NCI-H510A treated with DMSO at 0.1 percent for 48 hours (cell line): ENCODE results near the gene GPNMB.

Experiments used
- DNase-seq: peaks from one replicate; lab custom pipeline; 2025; lab: John Stamatoyannopoulos, UW

Gene GPNMB

DNA sequence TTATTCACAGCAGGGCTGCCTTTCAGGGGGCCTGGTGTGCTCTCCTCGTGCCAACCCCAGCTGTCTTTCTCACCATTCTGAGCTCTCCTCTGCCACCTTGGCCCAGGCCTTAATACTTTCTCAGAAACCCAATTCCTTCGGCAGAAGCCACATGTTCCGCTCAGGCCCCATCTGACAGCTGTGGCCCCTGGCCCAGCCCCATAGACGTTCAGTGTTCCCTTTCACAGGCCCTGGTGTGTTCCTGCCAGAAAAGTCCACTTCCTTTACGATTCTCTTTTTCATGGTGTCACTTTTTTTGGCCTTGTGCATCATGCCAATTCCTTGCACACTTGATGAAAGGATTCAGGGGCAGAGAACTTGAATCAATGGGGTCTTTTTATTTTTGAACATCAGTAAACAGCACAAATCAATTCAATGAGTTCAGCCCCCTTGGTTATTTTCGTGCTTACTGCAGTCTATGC is 15.9 kb upstream of the GPNMB start:
- no peak for DNase-seq

DNA sequence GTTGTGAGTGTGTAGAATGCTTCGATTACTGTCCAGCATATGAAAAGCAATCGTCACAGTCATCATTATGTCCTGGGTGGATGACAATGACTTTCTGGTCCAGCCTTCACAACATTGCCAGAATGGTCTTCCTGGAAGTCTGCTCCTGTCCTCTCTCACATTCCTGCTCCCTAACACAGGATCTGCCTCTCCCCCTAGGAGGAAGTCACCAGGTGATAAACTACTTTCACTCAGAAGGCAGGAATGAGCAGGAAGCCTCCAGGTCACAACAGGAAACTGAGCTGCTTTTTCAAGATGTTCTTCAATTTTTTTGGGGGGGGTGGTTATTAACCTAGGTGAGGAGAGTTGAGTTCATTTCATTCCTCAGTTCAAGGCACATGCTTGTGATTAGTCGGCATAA is 13.6 kb upstream of the GPNMB start:
- DNase-seq = no peak

DNA sequence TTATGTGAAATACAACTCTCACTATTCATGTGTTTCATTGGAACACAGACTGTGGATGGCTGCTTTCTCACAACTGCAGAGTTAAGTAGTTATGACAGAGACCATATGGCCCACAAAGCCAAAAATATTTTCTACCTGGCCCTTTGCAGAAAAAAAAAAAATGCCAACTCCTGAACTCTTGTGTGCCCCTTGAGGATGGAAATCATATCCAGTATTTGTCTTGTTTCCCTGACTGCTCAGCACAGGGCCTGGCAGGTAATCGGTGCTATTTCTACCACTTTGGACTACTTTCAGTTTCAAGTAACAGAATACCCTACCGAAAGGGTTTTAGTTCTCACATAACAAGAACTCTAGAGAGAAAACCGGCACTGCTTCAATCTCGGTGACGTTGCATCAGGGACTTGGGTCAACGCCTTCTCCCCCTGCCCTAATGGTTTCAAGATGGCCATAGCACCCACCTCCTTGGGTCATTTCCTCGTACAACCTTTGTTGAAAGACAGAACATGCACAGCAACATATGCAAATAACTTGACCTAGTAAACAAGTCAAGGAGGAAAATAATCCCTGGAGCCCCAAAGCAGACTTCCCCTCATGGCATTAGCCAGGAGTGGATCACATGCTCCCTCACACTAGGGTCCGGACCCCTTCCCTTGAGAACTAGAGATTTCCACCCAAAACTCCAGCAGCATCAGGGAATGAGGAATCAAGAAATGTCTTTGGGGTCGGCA is 11.8 kb upstream of the GPNMB start:
- no peak for DNase-seq

DNA sequence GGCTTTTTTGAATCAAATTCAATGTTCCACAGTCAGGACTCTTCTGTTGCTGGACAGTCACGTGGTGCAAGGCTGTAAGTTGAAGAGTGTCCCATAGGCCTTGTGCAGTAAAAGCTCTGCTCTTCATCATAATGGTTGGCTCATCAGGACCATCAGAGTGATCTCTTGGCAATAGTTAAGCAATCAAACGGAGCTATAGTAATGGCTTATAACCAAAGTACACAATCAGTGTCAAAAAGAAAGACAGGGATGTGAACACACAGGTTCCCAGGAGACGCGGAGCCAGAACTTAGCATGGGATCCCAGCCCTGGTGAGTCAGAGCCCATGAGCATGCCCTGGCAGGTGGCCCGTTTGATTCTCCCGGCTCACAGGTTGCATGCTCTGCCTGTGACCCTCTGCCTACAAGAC is 10.8 kb upstream of the GPNMB start:
- no peak for DNase-seq

DNA sequence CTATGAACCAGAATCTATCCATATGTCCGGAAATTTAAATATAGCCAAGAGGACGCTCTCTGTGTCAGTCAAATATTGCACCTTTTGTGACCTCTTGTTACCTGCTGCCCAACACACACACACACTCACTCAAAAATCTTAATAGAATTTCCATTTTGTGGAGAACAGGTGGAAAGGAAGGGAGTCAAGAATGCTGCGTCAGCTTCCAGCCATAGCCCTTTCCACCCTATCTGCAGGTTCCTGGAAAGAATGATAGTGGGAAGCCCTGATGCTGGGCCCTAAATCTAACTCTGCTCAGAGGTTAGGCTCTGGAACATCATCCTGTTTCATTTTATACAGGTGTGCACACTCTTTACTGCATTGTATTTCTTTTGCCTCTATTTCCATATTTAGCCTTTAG is 9.6 kb upstream of the GPNMB start:
- no peak for DNase-seq

DNA sequence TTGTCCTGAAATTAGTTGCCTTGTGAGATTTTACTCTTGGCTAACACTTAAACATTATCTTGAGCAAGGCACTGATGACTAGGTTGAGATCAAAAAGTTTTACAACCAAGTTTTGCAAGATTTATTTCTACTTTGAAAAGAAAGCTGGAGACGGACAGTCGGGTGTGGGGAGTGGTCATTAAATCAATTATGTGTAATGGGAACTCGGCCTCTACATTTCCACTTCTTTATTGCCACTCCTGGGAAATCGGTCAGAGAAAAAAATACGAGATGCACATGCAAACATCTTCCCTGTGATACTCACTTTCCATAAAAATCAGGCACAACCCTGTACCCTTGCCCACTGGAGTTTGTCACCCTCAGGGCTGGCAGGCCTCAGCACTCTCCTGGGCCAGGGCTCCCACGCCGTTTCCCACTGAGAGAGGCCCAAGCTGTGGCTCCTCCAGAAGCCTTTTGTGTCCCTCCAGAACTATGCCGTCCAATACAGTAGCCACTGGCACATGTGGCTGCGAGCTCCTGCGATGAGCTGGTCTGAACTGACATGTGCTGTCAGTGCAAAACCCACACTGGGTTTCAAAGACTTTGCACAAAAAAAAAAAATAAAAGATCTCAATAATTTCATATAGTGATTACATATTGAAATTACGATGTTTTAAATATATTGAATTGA is 7.5 kb upstream of the GPNMB start:
- no peak for DNase-seq

DNA sequence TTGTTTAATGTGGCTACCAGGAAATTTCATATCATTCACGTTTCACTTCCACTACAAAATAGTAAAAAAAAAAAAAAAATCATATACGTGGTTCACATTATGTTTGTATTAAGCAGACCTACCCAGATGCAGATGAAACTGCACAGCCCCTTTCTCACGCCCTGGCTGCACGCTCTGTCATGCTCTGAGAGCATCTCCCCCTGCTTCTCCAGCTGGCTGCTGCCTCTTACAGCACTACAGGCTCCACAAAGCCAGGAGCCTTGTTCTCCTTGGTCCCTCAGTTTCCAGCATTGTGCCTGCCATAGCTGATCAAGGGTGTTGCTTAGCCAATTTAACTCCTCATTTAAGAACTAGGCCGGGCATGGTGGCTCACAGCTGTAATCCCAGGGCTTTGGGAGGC is 6.9 kb upstream of the GPNMB start:
- DNase-seq = no peak

DNA sequence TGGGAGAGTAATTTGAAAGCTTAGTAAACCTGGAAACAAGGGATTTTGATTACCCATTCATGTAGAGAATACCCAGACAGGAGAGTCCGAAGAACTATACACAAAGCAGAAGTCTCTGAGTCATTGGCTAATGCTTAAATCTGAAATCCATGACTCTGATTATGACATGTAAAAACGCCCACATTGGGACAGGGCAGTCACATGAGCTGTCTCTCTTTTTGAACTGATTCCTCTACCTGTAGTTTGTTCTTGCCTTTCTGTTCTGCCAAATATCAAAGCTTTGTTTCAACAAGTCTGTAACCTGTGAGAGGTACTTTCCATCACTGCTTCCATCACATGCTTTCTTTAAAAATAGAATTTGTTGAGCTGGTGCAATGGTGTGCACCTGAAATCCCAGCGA is 4.3 kb upstream of the GPNMB start:
- no peak for DNase-seq

DNA sequence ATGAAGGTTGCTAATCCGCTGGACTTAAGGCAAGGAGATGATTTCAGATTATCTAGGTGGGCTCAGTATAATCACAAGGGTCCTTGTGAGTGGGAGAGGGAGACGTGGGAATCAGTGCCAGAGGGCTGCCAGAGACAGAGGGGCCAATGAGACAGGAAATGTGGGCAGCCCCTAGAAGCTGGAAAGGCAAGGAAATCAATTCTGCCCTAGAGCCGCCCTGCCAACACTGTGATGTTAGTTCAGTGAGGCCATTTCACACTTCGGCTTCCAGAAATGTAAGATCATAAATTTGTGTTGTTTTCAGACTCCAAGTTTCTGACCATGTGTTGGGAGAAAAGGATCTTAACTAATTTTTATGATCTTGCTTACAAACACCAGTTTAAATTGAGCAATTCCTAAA is 3.6 kb upstream of the GPNMB start:
- no peak for DNase-seq

DNA sequence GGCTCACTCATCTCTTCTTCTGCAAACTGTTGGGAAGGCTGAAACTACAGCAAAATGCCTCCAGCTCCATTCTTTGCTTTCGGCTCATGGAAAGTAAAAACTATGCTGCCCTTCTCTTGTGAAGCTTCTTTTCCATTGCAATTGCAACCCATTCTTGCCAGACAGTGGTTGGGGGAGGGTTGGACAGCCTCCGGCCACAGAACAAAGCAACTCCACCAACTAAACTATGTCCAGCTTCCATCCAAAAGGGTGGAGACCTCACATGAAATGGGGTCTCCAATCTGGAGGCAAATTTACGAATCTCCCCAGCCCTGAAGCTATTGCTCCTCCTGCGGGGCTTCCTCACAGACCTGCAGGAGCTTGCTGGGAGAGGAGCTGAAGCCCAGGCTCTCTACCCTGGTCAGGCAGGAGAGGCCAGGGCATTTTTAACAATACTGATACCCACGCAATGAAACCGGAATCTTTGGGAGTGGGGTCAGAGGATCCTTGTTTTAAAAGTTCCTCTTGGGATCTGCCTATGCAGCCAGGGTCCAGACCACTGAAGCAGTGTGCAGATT is 549 bp downstream of the GPNMB start:
- DNase-seq = no peak

DNA sequence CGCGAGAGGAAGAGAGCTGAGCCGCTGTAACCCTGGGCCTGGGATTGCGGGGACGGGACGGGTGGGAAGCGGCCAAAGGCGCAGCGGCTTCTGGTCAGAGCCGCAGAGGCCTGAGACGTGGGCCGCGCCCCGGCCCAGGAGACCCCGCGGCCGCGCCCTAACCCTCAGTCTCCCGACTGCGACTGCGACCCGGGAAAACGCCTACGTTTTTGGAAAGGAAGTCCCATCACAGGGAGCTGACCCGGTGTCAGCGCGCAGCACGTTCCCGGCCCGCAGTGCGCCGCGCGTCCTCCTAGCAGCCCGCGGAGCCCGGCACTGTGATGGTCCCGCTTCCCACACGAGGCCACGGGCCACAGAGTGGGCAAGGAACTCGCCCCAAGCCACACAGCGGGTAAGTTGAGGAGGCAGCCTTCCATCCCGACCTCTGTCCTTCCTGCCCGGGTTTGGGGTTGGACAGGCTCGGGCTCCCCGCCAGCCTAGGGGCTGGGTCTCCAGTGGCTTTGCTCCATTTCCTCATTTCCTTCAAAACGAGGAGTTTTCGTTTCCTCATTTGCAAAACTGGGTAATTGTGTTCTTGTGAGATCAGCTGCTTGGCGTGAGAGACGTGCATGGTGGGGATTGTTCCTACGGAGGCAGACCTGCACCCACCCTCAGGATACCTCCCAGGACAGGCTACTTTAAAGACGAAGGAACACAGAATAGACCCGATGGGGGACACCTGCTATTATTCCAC is 1.2 kb downstream of the GPNMB start:
- DNase-seq = no peak

DNA sequence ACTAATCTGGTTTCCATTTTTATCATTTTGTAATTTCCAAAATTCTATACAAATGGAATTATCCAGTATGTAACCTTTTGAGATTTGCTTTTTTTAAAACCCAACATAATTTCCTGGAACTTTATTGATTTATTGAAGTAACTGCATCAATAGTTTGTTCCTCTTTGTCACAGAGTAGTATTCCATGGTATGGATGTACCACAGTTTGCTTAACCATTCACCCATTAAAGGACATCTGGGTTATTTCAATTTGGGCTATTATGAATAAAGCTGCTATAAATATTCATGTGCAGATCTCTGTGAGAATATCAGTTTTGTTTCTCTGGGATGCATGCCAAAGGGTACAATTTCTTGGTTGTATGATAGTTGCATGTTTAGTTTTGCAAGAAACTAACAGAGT is 2.9 kb downstream of the GPNMB start:
- no peak for DNase-seq

DNA sequence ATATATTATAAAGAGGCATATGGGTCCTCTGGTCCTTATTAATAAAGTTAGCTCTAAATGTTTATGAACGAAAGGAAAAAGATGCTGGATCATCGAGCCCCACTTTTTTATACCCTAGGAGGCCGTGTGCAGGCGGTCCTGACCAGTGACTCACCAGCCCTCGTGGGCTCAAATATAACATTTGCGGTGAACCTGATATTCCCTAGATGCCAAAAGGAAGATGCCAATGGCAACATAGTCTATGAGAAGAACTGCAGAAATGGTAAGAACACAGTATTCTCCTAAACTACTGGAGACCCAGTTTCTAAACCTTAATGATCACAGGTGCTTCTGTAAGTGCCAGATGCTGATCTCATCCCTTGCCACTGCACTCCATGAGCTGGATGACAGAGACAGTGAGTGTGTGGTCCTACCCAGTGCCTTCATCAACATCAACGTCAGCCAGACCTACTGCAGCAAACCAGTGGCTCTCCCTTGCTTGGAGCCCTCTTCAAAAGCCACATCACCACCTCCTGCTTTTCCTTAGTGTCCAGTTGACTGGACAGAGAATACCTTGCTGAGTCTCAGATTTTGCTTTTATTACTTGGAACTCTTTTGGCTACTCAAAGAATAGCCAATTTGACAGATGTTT is 7.6 kb downstream of the GPNMB start:
- no peak for DNase-seq

DNA sequence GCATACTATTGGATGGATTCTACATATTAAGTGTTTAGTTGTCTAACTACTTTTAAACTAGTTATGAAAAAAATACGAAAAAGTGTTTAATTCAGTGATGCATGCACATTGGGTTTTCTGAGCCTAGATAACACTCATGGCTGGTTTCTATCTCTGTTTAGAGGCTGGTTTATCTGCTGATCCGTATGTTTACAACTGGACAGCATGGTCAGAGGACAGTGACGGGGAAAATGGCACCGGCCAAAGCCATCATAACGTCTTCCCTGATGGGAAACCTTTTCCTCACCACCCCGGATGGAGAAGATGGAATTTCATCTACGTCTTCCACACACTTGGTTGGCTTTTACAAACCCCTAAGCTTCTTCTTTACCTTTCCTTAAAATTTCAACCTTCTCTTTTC is 10.2 kb downstream of the GPNMB start:
- DNase-seq = no peak

DNA sequence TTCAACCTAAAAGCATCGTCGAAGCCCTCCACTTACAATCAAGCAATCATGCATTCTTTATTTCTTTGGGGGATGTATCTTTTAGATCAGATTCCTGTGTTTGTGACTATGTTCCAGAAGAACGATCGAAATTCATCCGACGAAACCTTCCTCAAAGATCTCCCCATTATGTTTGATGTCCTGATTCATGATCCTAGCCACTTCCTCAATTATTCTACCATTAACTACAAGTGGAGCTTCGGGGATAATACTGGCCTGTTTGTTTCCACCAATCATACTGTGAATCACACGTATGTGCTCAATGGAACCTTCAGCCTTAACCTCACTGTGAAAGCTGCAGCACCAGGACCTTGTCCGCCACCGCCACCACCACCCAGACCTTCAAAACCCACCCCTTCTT is 13.8 kb downstream of the GPNMB start:
- DNase-seq = no peak

DNA sequence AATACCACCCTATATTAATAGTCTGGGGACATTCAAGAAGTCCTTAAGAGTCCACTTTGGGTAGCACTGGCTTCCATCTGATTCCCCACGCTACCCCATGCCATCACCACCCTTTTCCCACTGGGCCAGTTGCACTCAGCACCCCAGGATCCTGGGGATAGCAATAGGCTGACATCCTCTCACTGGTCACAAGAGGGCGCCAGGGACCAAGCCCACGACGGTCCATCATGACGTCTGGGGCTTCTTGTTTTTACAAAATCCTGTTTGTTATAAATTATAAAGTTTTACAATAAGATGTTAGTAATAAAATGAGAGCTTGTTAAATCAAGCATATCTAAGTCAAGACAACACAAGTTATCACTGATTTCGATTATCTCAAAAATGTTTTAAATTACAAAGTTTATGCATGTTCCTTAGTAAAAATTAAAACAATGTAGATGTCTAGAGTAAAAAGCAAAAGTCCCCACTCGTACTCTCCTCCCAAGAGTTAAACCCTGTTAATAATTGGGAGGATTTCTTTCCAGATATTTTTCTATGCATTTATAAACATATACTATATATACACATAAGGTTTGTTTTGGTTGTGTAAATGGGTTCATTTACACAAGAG is 15.4 kb downstream of the GPNMB start:
- peak; percentile 36 for DNase-seq

DNA sequence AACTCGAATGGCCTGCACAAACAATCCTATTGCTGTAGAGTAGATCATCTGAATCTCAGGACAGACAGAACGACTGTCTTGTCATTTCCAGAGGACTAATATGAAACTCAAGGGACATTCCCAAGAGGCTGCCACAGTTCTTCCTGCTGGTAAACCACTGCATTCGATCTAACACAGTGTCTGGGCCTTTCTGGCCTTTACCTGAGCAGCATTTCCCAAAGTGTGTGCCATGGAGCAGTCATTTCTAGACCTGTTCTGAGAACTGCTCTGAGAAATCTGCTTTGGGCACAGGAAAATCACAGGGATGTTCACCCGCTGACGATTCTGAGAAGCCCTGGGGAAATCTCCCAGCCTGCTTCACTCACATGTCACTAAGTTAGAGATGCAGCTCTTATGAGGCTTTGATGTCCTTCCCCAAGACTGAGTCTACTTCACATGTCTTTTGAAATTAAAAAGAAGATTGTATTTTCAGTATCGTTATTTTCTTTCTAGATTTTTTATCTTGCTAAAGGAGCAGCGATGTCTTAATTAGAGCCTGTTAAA is 18.4 kb downstream of the GPNMB start:
- DNase-seq = no peak

DNA sequence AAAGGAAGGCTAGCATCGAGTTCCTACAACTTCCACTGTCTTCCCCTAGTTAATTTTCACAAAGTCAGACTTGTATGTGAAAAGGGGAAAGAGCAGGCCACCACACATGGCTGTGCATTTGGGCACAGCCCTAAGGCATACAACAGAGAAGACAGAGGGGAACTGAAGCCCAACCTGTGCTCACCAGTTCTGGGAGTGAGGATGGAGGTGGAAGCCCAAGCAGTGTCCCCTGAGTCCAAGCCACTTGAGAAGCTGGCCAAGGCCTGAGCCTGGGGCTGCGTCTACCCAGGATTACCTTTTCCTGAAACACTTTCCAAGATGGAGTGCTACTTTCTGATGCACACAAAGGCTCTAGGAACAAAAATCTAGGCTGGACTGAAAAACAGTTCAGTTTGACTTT is 20.3 kb downstream of the GPNMB start:
- no peak for DNase-seq

DNA sequence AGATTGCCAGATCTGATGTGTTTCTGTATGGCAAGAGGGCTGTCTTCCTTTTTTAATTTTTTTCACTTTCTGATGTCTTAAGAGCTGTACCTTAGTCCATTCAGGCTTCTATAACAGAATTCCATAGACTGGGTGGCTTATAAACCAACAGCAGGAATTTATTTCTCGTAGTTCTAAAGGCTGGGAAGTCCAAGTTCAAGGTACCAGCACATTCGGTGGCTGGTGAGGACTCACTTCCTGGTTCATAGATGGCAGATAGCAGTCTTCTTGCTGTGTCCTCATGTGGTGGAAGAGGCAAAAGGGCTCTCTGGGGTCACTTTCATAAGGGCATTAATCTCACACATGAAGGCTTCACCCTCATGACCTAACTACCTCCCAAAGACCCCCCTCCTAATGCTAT is 20.8 kb downstream of the GPNMB start:
- no peak for DNase-seq

DNA sequence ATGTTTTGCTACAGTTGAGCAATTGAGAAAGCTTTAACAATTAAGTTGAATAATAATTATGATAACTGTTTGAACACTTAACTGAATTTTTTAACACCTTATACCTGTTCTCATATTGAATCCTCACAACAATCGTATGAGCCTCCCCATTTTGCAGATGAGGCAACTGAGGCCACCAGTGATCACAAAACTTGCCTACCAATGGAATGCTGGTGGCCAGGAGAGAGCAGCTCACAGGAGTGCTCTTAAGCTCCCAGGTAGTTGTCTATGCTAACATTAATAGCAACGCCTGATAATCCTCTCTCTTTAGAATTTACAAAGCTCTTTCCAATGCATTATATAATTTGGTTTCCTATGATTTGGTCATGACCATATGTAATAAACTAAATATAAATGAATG is 21.6 kb downstream of the GPNMB start:
- no peak for DNase-seq

DNA sequence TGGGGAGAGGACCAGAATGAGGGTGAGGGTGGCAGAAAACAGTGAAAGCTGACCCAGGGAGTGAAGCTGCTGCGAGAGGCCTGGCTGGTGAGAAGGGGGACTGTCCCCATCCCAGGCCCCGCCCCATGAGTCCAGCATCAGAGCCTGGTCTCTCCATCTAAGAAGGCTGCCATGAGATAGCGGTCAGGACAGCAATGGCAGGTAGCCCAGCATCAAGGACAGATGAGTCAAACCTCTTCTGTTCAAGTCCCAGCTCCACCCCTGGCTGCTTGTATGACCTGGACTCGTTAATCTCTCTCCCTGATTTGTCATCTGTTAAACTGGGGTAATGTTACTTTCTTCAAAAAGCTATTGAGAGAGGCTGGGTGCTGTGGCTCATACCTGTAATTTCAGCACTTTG is 22.2 kb downstream of the GPNMB start:
- no peak for DNase-seq

DNA sequence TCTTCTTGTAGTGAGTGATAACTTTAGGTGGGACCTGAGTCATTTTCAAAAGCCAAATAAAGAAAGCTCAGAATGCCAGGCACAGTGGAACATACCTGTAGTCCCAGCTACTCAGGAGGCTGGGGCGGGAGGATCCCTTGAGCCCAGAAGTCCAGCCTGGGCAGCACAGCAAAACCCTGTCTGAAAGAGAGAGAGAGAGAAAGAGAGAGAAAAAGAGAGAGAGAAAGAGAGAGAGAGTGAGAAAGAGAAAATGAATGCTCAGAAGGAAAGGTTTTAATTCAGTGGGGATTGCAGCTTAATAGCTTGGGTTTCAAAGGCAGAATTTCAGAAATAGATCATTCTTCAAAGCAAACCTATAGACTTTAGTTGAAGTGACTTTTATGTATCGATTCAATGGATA is 25.7 kb downstream of the GPNMB start:
- no peak for DNase-seq
